ENCODE measurements around the gene MUC20.
"Not testable (repeated sequence)": the region's sequence is repeated elsewhere in the genome, so short reads cannot be mapped to it uniquely, and the experiment has no call there.

The MUC20 gene

DNA sequence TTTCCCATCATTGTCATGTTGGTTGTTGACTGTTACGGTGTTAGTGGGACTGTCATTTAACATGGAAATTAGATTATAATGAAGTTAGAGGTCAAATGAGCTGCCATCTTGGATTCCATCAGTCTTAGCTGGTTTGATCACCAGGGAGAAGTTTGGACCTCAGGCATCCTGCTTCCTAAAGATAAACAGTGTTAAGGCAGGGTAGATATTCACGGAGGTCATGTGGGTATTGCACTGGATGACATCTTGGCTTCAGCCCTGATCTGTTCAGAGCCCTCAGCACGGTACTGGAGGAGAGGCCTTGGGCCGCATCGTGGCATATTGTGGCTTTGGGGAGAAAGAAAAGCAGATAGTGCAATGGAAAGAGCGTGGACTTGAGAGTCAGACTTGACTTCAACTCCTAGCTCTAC lies 11.1 kb upstream of the MUC20 start:
- no peak for DNase-seq (ENCODE audit: extremely low read depth, low read depth)
- no peak overlapping the region for H3K4me3 ChIP-seq (replicated peaks; ENCODE audit: low read depth, low read length)
- no peak for TF ChIP-seq CTCF (IDR thresholded peaks at IDR 0.05; ENCODE audit: low read depth, low read length, missing control alignments)

DNA sequence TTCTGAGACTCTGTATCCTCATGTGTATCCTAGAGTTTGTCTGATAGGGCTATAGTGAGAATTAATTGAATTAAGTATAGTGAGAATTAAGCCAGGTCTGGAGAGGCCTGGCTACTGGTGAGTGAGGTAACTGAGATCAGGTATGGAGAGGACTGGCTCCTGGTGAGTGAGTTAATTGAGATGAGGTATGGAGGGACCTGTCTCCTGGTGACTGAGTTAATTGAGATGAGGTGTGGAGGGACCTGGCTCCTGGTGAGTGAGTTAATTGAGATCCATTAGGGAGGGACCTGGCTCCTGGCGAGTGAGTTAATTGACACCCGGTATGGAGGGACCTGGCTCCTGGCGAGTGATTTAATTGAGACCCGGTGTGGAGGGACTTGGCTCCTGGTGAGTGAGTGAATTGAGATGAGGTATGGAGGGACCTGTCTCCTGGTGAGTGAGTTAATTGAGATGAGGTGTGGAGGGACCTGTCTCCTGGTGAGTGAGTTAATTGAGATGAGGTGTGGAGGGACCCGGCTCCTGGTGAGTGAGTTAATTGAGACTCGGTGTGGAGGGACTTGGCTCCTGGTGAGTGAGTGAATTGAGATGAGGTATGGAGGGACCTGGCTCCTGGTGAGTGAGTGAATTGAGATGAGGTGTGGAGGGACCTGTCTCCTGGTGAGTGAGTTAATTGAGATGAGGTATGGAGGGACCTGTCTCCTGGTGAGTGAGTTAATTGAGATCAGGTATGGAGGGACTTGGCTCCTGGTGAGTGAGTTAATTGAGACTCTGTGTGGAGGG lies 10.5 kb upstream of the MUC20 start:
- not testable (repeated sequence) for H3K4me3 ChIP-seq (replicated peaks; ENCODE audit: low read depth, low read length); DNase-seq (ENCODE audit: extremely low read depth, low read depth)

GRCh38 chr3:195711091-195711812 lies 9.5 kb upstream of the MUC20 start:
- H3K4me3 ChIP-seq (replicated peaks; ENCODE audit: low read depth, low read length); DNase-seq (ENCODE audit: extremely low read depth, low read depth): not testable (repeated sequence)

GRCh38 chr3:195711813-195712534 lies 8.8 kb upstream of the MUC20 start:
- H3K4me3 ChIP-seq (replicated peaks; ENCODE audit: low read depth, low read length) = no peak overlapping the region
- TF ChIP-seq CTCF (IDR thresholded peaks at IDR 0.05; ENCODE audit: low read depth, low read length, missing control alignments) = no peak
- DNase-seq (ENCODE audit: extremely low read depth, low read depth) = no peak

DNA sequence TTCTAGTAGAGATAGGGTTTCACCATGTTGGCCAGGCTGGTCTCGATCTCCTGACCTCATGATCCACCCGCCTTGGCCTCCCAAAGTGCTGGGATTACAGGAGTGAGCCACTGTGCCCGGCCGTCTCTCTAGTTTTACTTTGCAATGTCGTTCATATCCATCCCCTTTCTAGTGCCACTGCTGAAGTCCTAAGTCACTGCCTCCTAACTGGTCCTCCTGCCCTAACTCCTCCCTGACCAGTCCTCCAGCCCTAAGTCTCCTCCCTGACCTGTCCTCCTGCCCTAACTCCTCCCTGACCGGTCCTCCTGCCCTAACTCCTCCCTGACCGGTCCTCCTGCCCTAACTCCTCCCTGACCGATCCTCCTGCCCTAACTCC lies 8.3 kb upstream of the MUC20 start:
- not testable (repeated sequence) for DNase-seq (ENCODE audit: extremely low read depth, low read depth); H3K4me3 ChIP-seq (replicated peaks; ENCODE audit: low read depth, low read length)

DNA sequence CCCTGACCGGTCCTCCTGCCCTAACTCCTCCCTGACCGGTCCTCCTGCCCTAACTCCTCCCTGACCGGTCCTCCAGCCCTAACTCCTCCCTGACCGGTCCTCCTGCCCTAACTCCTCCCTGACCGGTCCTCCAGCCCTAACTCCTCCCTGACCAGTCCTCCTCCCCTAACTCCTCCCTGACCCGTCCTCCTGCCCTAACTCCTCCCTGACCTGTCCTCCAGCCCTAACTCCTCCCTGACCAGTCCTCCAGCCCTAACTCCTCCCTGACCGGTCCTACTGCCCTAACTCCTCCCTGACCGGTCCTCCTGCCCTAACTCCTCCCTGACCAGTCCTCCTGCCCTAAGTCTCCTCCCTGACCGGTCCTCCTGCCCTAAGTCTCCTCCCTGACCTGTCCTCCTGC lies 7.6 kb upstream of the MUC20 start:
- H3K4me3 ChIP-seq (replicated peaks; ENCODE audit: low read depth, low read length); DNase-seq (ENCODE audit: extremely low read depth, low read depth): not testable (repeated sequence)

DNA sequence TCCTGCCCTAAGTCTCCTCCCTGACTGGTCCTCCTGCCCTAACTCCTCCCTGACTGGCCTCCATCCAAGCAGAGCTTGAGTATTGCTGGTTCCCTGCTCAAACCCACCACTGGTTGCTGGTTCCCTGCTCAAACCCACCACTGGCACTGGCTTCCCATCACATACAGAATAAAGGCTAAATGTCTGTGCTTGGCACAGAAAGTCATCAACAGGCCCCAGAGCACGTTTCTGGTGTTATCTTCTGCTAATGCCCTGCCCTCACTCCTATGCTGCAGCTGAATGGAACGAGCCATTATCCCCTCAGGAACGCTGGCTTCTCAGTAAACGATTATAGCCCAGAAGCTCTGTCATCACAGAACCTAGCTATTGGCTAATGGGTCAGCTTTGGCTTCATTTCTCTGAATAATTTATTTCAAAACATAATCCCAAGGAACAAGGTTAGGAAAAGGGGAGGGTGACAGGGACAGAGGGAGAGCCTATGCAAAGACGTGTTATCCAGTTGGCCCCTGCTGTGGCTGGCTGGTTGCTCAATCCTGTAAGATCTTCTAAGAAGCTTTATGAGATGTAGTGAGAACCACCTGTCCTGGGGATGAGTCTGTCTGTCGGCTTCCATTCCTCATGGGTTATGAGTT lies 6.3 kb upstream of the MUC20 start:
- TF ChIP-seq CTCF (IDR thresholded peaks at IDR 0.05; ENCODE audit: low read depth, low read length, missing control alignments) = no peak
- no peak overlapping the region for H3K4me3 ChIP-seq (replicated peaks; ENCODE audit: low read depth, low read length)
- no peak for DNase-seq (ENCODE audit: extremely low read depth, low read depth)

DNA sequence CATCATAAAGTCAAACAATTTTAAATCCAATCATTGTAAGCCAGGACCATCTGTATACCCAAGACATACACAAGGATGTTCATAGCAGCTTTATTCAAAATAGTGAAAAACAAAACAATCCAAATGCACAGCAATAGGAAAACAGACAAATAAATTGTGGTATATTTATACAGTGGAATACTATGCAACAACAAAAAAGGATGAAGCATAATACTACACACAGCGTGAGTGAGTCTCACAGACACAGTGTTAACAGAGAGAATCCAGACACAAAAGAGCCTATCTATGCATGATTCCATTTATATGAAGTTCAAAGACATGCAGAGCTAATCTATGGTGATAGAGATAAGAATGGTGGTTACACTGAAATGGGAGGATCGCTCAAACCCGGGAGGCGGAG lies 5.6 kb upstream of the MUC20 start:
- no peak overlapping the region for H3K4me3 ChIP-seq (replicated peaks; ENCODE audit: low read depth, low read length)
- no peak for TF ChIP-seq CTCF (IDR thresholded peaks at IDR 0.05; ENCODE audit: low read depth, low read length, missing control alignments)
- DNase-seq (ENCODE audit: extremely low read depth, low read depth) = no peak

Measured in HFF-Myc (cell line).